ENCODE measurements around the gene ANXA2.

Gene ANXA2

GRCh38 chr15:60389261-60390077 lies 8.3 kb downstream of the ANXA2 start:
- DNase-seq (ENCODE audit: low spot score): no peak

- DNase-seq (ENCODE audit: low spot score): no peak
These were observed 10.5 kb downstream of the ANXA2 start for GRCh38 chr15:60387321-60387720.

- DNase-seq (ENCODE audit: low spot score): no peak
These were observed 11.2 kb downstream of the ANXA2 start for GRCh38 chr15:60386615-60387014.

GRCh38 chr15:60385620-60386552 lies 11.9 kb downstream of the ANXA2 start:
- DNase-seq (ENCODE audit: low spot score): no peak

- no peak for DNase-seq (ENCODE audit: low spot score)
These were observed 13.2 kb downstream of the ANXA2 start for GRCh38 chr15:60384526-60385126.

- no peak for DNase-seq (ENCODE audit: low spot score)
These were observed 13.7 kb downstream of the ANXA2 start for GRCh38 chr15:60384053-60384452.

- no peak for DNase-seq (ENCODE audit: low spot score)
These were observed 14.8 kb downstream of the ANXA2 start for GRCh38 chr15:60382773-60383674.

- DNase-seq (ENCODE audit: low spot score): no peak
These were observed 16.5 kb downstream of the ANXA2 start for GRCh38 chr15:60381148-60381788.

GRCh38 chr15:60379525-60380274 lies 18.1 kb downstream of the ANXA2 start:
- DNase-seq (ENCODE audit: low spot score): peak; percentile 60

GRCh38 chr15:60379185-60379524 lies 18.6 kb downstream of the ANXA2 start:
- no peak for DNase-seq (ENCODE audit: low spot score)

- DNase-seq (ENCODE audit: low spot score): no peak
These were observed 21.1 kb downstream of the ANXA2 start for GRCh38 chr15:60376677-60377095.

GRCh38 chr15:60375306-60375705 lies 22.5 kb downstream of the ANXA2 start:
- DNase-seq (ENCODE audit: low spot score): no peak

- peak; percentile 54 for DNase-seq (ENCODE audit: low spot score)
These were observed 23.1 kb downstream of the ANXA2 start for GRCh38 chr15:60374628-60375081.

- DNase-seq (ENCODE audit: low spot score): no peak
These were observed 23.6 kb downstream of the ANXA2 start for GRCh38 chr15:60374209-60374608.

- no peak for DNase-seq (ENCODE audit: low spot score)
These were observed 24.0 kb downstream of the ANXA2 start for GRCh38 chr15:60373745-60374144.

GRCh38 chr15:60373327-60373726 lies 24.5 kb downstream of the ANXA2 start:
- DNase-seq (ENCODE audit: low spot score): no peak

GRCh38 chr15:60372756-60373155 lies 25.0 kb downstream of the ANXA2 start:
- DNase-seq (ENCODE audit: low spot score): no peak

- DNase-seq (ENCODE audit: low spot score): no peak
These were observed 25.6 kb downstream of the ANXA2 start for GRCh38 chr15:60372227-60372626.

- peak; percentile 88 for DNase-seq (ENCODE audit: low spot score)
These were observed 26.4 kb downstream of the ANXA2 start for GRCh38 chr15:60371175-60372051.

GRCh38 chr15:60370869-60371136 lies 27.0 kb downstream of the ANXA2 start:
- DNase-seq (ENCODE audit: low spot score): no peak
